ENCODE data around the gene CYP24A1.

Gene CYP24A1

GRCh38 chr20:54176610-54177009 is 2.8 kb upstream of the CYP24A1 start:
- DNase-seq (ENCODE audit: low spot score): peak; percentile 57

DNA sequence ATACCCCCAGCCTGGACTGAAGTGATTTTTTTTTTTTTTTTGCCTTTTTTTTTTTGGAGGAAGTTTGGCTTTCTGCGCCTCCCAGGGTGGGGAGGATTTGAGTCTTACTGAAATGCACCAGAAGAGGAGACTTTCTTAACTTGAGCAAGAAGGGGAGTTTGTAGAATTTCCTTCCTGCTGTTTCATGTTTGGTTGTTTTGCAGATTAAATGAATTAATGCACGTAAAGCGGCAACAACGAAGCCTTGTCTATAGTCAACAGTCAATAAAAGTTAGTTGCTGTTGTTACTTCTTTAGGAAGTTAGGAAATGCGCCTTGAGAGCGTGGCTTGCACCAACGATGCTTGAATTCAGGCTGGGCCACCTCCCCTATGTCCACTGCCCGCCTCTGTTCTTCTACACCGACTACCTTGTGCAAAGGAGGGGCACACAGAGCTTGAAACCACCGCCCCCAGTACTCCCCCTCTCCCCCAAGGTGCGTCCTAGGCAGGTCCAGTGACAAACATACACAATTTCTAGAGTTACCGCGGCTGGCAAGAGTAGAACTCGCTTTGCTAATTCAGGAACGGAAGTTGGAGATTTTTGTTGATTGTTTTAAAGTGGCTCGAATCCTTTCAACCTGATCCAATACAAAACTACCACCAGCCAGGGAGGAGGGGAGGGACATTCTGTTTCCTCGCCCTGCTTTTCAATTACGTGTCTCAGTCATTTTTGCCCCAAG is 830 bp upstream of the CYP24A1 start:
- DNase-seq (ENCODE audit: low spot score): no peak
- no peak for FAIRE-seq

More at GRCh38 chr20:54176610-54177009, 2.8 kb upstream of the CYP24A1 start:
- peak; percentile 83 for FAIRE-seq

GRCh38 chr20:54172856-54173652 is 732 bp downstream of the CYP24A1 start:
- FAIRE-seq (no peak), DNase-seq (ENCODE audit: low spot score) (no peak)

DNA sequence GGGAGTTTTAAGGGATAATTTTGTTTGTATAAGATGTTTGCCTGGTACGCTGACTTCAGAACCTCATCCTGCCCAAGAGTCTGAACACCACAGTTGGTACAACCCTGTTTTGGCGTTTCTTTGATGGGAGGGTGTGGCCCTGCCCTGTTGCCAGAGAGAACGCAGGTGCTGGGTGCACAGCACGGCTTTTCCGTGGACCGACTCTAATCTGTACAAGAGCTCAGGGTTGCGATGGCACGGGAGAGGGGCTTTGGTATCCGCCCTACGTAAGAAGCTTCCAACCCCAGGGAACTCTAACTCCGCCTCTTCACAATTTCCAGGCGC is 1.3 kb downstream of the CYP24A1 start:
- FAIRE-seq: no peak
- DNase-seq (ENCODE audit: low spot score): no peak

DNA sequence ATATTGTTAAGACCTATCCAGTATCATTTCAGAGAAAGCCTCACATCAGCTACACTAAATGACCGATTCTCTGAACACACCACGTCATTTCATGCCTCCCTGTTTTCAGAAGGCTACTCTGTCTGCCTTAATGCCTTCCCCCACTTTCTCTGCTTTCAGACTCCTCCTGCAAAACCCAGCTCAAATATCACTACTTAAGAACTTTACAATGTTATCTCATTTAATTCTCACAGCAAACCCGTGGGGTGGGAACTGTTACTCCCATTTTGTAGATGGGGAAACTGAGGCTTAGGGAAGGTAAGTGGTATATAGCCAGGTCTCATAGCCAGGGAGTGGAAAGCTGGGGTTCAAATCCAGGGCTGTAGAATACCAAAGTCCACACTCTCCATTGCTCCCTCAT is 2.8 kb downstream of the CYP24A1 start:
- no peak for DNase-seq (ENCODE audit: low spot score)
- FAIRE-seq: no peak

DNA sequence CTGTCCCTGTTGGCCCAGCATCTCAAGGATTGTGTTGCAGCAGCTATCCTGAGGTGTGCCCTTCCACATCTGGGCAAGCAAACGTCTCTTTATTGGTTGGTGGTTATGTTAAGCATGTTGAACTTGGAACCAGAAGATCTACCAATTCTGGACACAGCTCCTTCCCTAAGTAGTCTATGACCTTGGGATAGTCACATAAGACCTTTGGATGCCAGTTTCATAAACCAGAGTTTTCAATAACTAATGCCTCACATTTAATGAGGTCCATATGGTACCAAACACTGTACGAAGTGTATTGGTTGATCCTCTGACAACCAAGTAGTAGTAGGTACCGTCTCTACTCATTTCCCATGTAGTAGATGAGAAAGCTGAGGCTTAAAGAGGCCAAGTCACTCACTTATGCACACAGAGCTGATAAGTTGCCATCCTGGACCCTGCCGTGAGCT is 3.7 kb downstream of the CYP24A1 start:
- DNase-seq (ENCODE audit: low spot score) (no peak), FAIRE-seq (no peak)

DNA sequence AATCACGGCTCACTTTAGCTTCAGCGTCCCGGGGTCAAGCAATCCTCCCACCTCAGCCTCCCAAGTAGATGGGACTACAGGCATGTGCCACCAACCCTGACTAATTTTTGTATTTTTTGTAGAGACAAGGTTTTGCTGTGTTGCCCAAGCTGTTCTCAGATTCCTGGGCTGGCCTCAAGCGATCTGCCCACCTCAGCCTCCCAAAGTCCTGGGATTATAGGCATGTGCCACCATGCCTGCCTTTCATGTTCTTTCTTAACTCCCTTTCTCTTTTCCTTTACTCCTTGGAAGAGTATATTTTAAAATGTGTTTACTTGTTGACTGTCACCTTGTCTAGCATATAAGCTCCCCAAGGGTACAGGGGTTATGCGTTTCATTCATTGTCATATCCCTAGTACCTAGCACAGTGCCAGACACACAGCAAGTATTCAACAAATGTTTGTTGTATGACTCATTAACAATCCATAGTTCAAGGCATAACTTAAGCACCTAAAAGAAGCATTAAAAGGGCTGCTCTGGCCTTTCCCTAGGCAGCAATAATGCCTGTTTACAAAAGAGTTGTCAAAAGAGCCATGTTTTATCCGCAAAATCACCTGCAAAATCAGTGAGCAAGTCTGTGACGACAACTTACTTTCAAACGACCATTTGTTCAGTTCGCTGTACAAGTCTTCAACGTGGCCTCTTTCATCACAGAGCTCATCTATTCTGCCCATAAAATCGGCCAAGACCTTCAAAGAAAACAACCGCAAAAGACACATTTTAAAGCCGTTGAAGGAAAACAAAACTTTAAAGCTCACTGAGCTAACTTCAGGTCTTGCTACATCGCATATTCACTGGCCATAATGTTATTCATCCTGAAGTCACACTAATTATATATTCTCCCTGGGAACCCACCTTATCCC is 4.6 kb downstream of the CYP24A1 start:
- no peak for DNase-seq (ENCODE audit: low spot score)
- no peak for FAIRE-seq

- DNase-seq (ENCODE audit: low spot score): peak; percentile 72
- no peak for FAIRE-seq
Observed at GRCh38 chr20:54167909-54168872, 5.6 kb downstream of the CYP24A1 start.

- no peak for DNase-seq (ENCODE audit: low spot score)
- FAIRE-seq: no peak
Observed at GRCh38 chr20:54166987-54167662, 6.7 kb downstream of the CYP24A1 start.

GRCh38 chr20:54165803-54166202 is 8.0 kb downstream of the CYP24A1 start:
- no peak for DNase-seq (ENCODE audit: low spot score)
- FAIRE-seq: no peak

DNA sequence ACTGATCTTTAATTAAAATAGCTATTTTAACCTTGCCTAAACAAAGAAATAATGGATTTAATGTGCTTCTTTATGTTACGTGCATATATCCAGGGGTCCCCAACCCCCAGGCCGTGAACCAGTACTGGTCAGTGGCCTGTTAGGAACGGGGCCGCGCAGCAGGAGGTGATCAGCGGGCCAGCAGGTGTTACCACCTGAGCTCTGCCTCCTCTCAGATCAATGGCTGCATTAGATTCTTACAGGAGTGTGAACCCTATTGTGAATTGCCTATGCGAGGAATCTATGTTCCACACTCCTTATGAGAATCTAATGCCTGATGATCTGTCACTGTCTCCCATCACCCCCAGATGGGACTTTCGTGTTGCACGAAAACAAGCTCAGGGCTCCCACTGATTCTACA is 8.8 kb downstream of the CYP24A1 start:
- DNase-seq (ENCODE audit: low spot score): no peak
- no peak for FAIRE-seq

DNA sequence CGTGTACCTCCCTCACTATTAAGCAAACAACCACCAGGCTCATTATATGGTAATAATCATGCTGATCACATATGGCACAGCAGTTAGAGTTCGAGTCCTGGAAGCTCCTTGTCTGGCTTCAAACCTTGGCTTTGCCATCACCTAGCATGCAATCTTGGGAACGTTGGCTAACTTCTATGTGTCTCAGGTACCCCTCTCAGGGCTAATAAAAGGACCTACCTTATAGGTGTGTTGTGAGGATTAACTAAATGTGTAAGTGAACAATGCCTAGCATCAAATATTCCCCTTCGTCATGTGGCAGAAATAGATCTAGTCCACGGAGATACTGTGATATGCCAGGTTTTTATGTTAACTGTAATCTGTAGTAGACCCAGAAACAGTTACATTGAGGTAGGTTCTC is 10.4 kb downstream of the CYP24A1 start:
- no peak for FAIRE-seq
- no peak for DNase-seq (ENCODE audit: low spot score)

DNA sequence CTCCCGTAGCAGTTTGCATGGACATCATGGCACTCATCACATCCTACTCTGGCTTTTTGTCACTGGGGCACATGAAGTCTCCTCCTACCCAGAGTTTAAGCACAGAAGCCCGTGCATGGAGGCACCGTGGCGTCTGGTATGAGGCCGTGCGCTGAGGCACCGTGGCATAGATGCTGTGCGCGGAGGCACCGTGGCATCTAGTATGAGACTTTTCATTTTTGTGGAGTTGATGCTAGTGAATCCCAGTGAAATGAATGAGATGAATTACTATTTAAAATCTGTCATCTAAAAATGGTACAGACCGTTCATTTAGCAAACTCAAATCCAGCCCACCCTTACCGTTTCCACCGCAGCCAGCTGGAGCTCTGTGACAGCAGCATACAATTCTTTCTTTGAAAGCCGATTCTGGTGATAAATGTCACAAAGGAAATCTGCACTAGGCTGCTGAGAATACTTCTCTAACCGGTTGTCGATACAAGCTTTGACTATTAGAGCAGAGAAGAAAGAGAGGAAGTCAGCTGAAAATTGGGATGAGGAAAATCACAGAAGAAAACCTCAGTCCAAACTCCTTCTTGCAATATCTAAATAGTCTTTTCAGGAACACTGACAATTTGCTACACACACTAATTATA is 11.3 kb downstream of the CYP24A1 start:
- FAIRE-seq: no peak
- no peak for DNase-seq (ENCODE audit: low spot score)

GRCh38 chr20:54161821-54162149 is 12.0 kb downstream of the CYP24A1 start:
- no peak for FAIRE-seq

DNA sequence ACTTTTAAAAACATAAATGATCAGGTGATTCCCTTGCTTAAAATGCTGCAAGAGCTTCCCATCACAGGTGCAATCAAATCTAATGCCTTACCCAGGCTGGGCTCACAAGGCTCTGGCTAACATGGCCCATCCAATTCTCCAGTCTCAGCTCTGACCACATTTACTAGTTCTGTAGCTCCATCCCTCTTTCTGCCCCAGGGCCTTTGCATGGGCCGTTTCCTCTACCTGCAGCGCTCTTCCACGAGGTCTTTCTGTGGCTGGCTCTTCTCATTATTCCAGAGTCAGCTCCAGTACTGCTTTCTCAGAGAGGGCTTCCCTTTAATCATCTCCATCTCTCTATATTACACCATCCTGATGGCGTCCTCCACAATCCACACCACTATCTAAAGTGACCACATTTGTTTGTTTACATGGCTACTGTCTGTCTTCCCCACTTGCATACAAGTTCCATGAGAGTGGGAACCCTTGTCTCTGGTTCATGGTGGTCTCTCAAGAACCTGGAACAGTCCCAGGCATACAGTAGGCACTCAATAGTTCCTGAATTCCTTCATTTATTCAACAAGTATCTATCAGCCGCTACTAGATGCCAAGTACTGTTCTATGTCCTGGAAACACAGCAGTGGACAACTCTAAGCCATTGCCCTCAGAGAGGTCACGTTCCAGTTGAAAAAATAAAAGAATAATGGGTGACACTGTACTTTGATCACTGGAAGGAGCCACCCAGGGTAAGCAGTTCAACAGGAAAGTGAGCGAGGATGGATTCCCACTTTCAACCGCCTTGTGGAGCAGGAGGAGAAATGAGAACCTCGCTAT is 12.6 kb downstream of the CYP24A1 start:
- FAIRE-seq (no peak), DNase-seq (ENCODE audit: low spot score) (no peak)

More at GRCh38 chr20:54161821-54162149, 12.0 kb downstream of the CYP24A1 start:
- no peak for DNase-seq (ENCODE audit: low spot score)

- DNase-seq (ENCODE audit: low spot score) (no peak), FAIRE-seq (no peak)
Observed at GRCh38 chr20:54160065-54161007, 13.4 kb downstream of the CYP24A1 start.

- FAIRE-seq (no peak), DNase-seq (ENCODE audit: low spot score) (no peak)
Observed at GRCh38 chr20:54158856-54159418, 14.8 kb downstream of the CYP24A1 start.
